ENCODE data around the gene KAT8. TPM values are rescaled to one million over a fixed set of nuclear protein-coding genes. Genes with fewer than 3 reads are reported as not detected.

KAT8 gene
- total and polyA plus RNA-seq, 2 experiments from 2014 or later = 63.0 to 112 TPM

DNA sequence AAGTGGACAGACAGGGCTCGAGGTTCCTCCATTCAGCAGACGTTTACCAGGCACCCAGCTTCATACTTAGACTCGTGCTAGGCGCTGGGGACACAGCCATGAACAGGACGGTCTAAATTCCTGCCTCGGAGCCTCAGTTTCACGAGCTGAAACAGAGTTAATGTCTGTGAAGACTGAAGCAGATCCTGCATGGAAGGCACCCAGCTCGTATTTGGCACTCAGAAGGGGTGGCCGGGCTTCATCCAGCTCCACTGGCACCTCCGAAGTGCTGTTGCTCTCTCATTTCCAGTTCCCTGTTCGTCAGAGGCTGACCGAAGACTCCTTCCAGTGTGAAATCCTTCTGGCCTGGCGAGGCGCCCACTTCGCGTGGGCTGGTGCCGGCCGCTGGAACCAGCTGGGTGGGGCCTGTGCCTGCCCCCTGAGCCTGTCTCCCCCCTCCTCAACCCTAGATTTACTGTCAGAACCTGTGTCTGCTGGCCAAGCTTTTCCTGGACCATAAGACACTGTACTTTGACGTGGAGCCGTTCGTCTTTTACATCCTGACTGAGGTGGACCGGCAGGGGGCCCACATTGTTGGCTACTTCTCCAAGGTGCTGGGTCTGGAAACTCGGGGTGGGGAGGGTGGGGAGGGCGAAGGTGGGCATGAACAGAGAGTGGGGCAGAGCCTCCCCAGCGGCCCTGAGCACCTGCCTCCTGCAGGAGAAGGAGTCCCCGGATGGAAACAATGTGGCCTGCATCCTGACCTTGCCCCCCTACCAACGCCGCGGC is 12.3 kb downstream of the KAT8 start:
- H3K4me1 ChIP-seq (ENCODE audit: low read depth) = peaks cover 4% of the 10 kb centered on the region
- H3K9me3 ChIP-seq (ENCODE audit: low read depth) = no peaks in the 10 kb centered on the region
- H3K27me3 ChIP-seq = no peaks in the 10 kb centered on the region
- peak in 1 of 2 donors; percentile 43 for DNase-seq (ENCODE audit: low read depth in 1 of 2, low spot score in 1 of 2)
- H3K4me3 ChIP-seq = no peak overlapping the region
- H3K27ac ChIP-seq = no peak overlapping the region
- H3K36me3 ChIP-seq = peaks cover 21% of the 10 kb centered on the region
- TF ChIP-seq, protein P1, sequence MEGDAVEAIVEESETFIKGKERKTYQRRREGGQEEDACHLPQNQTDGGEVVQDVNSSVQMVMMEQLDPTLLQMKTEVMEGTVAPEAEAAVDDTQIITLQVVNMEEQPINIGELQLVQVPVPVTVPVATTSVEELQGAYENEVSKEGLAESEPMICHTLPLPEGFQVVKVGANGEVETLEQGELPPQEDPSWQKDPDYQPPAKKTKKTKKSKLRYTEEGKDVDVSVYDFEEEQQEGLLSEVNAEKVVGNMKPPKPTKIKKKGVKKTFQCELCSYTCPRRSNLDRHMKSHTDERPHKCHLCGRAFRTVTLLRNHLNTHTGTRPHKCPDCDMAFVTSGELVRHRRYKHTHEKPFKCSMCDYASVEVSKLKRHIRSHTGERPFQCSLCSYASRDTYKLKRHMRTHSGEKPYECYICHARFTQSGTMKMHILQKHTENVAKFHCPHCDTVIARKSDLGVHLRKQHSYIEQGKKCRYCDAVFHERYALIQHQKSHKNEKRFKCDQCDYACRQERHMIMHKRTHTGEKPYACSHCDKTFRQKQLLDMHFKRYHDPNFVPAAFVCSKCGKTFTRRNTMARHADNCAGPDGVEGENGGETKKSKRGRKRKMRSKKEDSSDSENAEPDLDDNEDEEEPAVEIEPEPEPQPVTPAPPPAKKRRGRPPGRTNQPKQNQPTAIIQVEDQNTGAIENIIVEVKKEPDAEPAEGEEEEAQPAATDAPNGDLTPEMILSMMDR (IDR thresholded peaks at IDR 0.05; ENCODE audit: low read depth, low read length) = no peak

DNA sequence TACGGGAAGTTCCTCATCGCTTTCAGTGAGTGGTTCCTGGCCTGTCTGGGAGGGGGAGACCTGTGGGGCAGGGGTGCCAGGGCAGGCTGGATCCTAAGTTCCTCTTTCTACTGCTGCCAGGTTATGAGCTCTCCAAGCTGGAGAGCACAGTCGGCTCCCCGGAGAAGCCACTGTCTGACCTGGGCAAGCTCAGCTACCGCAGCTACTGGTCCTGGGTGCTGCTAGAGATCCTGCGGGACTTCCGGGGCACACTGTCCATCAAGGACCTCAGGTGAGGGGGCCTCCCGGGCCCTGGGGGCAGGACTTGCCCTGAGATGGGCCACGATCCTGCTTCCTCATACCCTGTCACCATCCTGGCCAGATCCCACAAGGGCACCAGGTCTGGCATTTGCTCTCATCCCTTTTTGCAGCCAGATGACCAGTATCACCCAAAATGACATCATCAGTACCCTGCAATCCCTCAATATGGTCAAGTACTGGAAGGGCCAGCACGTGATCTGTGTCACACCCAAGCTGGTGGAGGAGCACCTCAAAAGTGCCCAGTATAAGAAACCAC is 12.9 kb downstream of the KAT8 start:
- Histone ChIP-seq H3K4me1 (ENCODE audit: low read depth) (peaks cover 7% of the 10 kb centered on the region), H3K27ac (no peak overlapping the region), H3K4me3 (no peak overlapping the region), H3K27me3 (no peaks in the 10 kb centered on the region), H3K36me3 (peaks cover 21% of the 10 kb centered on the region), H3K9me3 (ENCODE audit: low read depth) (no peaks in the 10 kb centered on the region)
- no peak for DNase-seq (ENCODE audit: low read depth in 1 of 2, low spot score in 1 of 2)
- TF ChIP-seq, protein P1 (IDR thresholded peaks at IDR 0.05; ENCODE audit: low read depth, low read length) = no peak

- Histone ChIP-seq H3K27ac (no peak overlapping the region), H3K27me3 (no peaks in the 10 kb centered on the region), H3K4me1 (ENCODE audit: low read depth) (peaks cover 7% of the 10 kb centered on the region), H3K4me3 (no peak overlapping the region), H3K36me3 (peaks cover 21% of the 10 kb centered on the region), H3K9me3 (ENCODE audit: low read depth) (no peaks in the 10 kb centered on the region)
- DNase-seq (ENCODE audit: low read depth in 1 of 2, low spot score in 1 of 2) = no peak
- TF ChIP-seq, protein P1 (IDR thresholded peaks at IDR 0.05; ENCODE audit: low read depth, low read length) = no peak
Observed at GRCh38 chr16:31130899-31131298, 13.4 kb downstream of the KAT8 start.

GRCh38 chr16:31131416-31131815 is 14.0 kb downstream of the KAT8 start:
- Histone ChIP-seq H3K4me3 (no peak overlapping the region), H3K4me1 (ENCODE audit: low read depth) (peaks cover 7% of the 10 kb centered on the region), H3K27ac (no peak overlapping the region), H3K27me3 (no peaks in the 10 kb centered on the region), H3K36me3 (peaks cover 21% of the 10 kb centered on the region), H3K9me3 (ENCODE audit: low read depth) (no peaks in the 10 kb centered on the region)
- TF ChIP-seq, protein P1 (IDR thresholded peaks at IDR 0.05; ENCODE audit: low read depth, low read length) = no peak
- no peak for DNase-seq (ENCODE audit: low read depth in 1 of 2, low spot score in 1 of 2)

- no peak overlapping the region for H3K4me3 ChIP-seq
- H3K27me3 ChIP-seq = no peaks in the 10 kb centered on the region
- TF ChIP-seq, protein P1 (IDR thresholded peaks at IDR 0.05; ENCODE audit: low read depth, low read length) = no peak
- H3K36me3 ChIP-seq = peaks cover 21% of the 10 kb centered on the region
- no peak overlapping the region for H3K27ac ChIP-seq
- DNase-seq (ENCODE audit: low read depth in 1 of 2, low spot score in 1 of 2) = no peak
- H3K4me1 ChIP-seq (ENCODE audit: low read depth) = peaks cover 7% of the 10 kb centered on the region
- no peaks in the 10 kb centered on the region for H3K9me3 ChIP-seq (ENCODE audit: low read depth)
Observed at GRCh38 chr16:31131841-31132271, 14.4 kb downstream of the KAT8 start.
